A375 (cell line): ENCODE results near the gene TCEAL2. TPM values are rescaled to one million over a fixed set of nuclear protein-coding genes. Genes with fewer than 3 reads are reported as not detected.

Source experiments
- total RNA-seq: library from RNA; depleted of rRNA; stranded (reverse); fragments of >200 nt; shearing (Covaris generic); gene quantifications from 2 replicates; pipeline ENCODE4 v1.2.3, GENCODE V29; 2014; rRNA removed

Gene TCEAL2
- 0.08 TPM in 1 of 2 replicates, not detected in the other for total RNA-seq

GRCh38 chrX:102125436-102125835 lies at the start of gene TCEAL2:
Gene TCEAL2 (plus strand): TSS chrX:102125679. CDS start chrX:102126831, 1,152 bp downstream.

GRCh38 chrX:102142274-102142673 lies 16.8 kb downstream of the TCEAL2 start, which contains the start of gene TCEAL6:
Gene TCEAL6 (minus strand): TSS chrX:102142481.

GRCh38 chrX:102155806-102156179 lies 30.3 kb downstream of the TCEAL2 start, which contains the start of gene BEX5:
Gene BEX5 (minus strand): TSS chrX:102155977. CDS start chrX:102154265, 1,712 bp downstream.

Other genes starting within 250 kb of the TCEAL2 start
- gene ZMAT1, start 193.7 kb upstream of the TCEAL2 start, total RNA-seq: 0.04 and 0.05 TPM in 2 replicates
- gene TCEAL6, start 16.8 kb downstream of the TCEAL2 start, total RNA-seq: not detected in 2 replicates
- 1.4 and 2.5 TPM in 2 replicates for gene BEX5, start 30.3 kb downstream of the TCEAL2 start, total RNA-seq
- not detected in 2 replicates for gene TCP11X1, start 89.6 kb downstream of the TCEAL2 start, total RNA-seq
- 2.0 and 4.3 TPM in 2 replicates for gene NXF2, start 121.5 kb downstream of the TCEAL2 start, total RNA-seq